ENCODE data around the gene AOAH. TPM values are rescaled to one million over a fixed set of nuclear protein-coding genes. Genes with fewer than 3 reads are reported as not detected.
"Not testable (repeated sequence)": the region's sequence is repeated elsewhere in the genome, so short reads cannot be mapped to it uniquely, and the experiment has no call there.

The AOAH gene
- total RNA-seq, 4 donors from 2014 or later, result 0.93 to 20.5 (median 9.9) TPM

DNA sequence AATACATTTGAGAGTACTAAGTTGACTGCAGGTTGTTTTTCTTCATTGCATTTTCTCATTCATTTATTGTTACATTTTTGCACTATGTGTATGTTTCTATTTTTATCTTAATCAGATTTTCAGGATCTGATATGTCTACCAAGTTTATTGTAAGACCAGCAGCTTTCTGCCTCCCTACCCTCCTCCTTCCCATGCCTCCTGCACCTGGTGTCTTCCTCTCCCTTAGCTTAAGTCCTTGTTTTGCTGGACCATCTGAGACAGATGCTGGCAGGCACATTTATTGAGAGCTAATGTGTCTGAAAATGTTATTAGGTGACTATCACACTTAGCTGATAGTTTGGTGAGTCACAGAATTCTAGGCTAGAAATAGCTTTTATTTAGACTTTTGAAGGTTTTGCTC is 255.1 kb downstream of the AOAH start:
- H3K4me1 ChIP-seq, result peaks cover 0 to 4% (median 0%) of the 10 kb centered on the region in 3 donors
- H3K36me3 ChIP-seq, result no peaks in the 10 kb centered on the region
- no peak for TF ChIP-seq EP300 (IDR thresholded peaks at IDR 0.05)
- TF ChIP-seq POLR2A (IDR thresholded peaks at IDR 0.05), result no peak
- TF ChIP-seq, protein P1, sequence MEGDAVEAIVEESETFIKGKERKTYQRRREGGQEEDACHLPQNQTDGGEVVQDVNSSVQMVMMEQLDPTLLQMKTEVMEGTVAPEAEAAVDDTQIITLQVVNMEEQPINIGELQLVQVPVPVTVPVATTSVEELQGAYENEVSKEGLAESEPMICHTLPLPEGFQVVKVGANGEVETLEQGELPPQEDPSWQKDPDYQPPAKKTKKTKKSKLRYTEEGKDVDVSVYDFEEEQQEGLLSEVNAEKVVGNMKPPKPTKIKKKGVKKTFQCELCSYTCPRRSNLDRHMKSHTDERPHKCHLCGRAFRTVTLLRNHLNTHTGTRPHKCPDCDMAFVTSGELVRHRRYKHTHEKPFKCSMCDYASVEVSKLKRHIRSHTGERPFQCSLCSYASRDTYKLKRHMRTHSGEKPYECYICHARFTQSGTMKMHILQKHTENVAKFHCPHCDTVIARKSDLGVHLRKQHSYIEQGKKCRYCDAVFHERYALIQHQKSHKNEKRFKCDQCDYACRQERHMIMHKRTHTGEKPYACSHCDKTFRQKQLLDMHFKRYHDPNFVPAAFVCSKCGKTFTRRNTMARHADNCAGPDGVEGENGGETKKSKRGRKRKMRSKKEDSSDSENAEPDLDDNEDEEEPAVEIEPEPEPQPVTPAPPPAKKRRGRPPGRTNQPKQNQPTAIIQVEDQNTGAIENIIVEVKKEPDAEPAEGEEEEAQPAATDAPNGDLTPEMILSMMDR (IDR thresholded peaks at IDR 0.05), result no peak
- TF ChIP-seq POLR2AphosphoS5 (IDR thresholded peaks at IDR 0.05), result no peak
- H3K27ac ChIP-seq, result no peak overlapping the region
- no peak overlapping the region for H3K4me3 ChIP-seq
- ATAC-seq, result no peak
- H3K27me3 ChIP-seq, result no peaks in the 10 kb centered on the region
- no peaks in the 10 kb centered on the region for H3K9me3 ChIP-seq

- Histone ChIP-seq H3K4me1 (peaks cover 0 to 4% (median 0%) of the 10 kb centered on the region in 3 donors), H3K4me3 (no peak overlapping the region), H3K36me3 (no peaks in the 10 kb centered on the region), H3K27me3 (no peaks in the 10 kb centered on the region), H3K27ac (no peak overlapping the region), H3K9me3 (no peaks in the 10 kb centered on the region)
- 46 to 63% methylated on average over 2 of the region's 2 CpGs for WGBS, 2 donors (ENCODE audit: low coverage in 1 of 2)
- ATAC-seq, result no peak
- no peak for TF ChIP-seq EP300 (IDR thresholded peaks at IDR 0.05)
- TF ChIP-seq POLR2A (IDR thresholded peaks at IDR 0.05), result no peak
- TF ChIP-seq POLR2AphosphoS5 (IDR thresholded peaks at IDR 0.05), result no peak
- TF ChIP-seq, protein P1 (IDR thresholded peaks at IDR 0.05), result no peak
These were observed 255.8 kb downstream of the AOAH start for GRCh38 chr7:36468370-36469101.

DNA sequence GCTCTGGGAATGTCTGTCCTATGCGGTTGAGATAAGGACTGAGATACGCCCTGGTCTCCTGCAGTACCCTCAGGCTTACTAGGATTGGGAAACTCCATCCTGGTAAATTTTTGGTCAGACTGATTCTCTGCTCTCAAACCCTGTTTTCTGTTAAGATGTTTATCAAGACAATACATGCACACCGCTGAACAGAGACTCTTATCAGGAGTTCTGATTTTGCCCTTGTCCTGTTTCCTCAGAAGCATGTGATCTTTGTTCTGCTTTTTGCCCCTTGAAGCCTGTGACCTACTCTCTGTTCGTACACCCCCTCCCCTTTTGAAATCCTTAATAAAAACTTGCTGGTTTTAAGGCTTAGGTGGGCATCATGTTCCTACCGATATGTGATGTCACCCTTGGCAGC is 258.3 kb downstream of the AOAH start:
- not testable (repeated sequence) for H3K9me3 ChIP-seq, ATAC-seq, H3K36me3 ChIP-seq, H3K4me3 ChIP-seq, H3K27ac ChIP-seq, H3K27me3 ChIP-seq, H3K4me1 ChIP-seq
- WGBS, 2 donors (ENCODE audit: low coverage in 1 of 2), result 83 to 87% methylated on average over 5 of the region's 5 CpGs

GRCh38 chr7:36464271-36464670 is 260.0 kb downstream of the AOAH start:
- Histone ChIP-seq H3K27ac (no peak overlapping the region), H3K27me3 (no peaks in the 10 kb centered on the region), H3K4me1 (no peaks in the 10 kb centered on the region), H3K36me3 (no peaks in the 10 kb centered on the region), H3K4me3 (no peak overlapping the region), H3K9me3 (no peaks in the 10 kb centered on the region)
- TF ChIP-seq EP300 (IDR thresholded peaks at IDR 0.05) (no peak), POLR2AphosphoS5 (IDR thresholded peaks at IDR 0.05) (no peak)
- WGBS, 2 donors (ENCODE audit: low coverage in 1 of 2), result 82 to 94% methylated on average over 2 to 3 of the region's 3 CpGs
- ATAC-seq, result no peak
